Osteoblast (primary cell): ENCODE measurements around the gene GDI1. TPM values are rescaled to one million over a fixed set of nuclear protein-coding genes. Genes with fewer than 3 reads are reported as not detected.

Experiments
- DNase-seq: peaks from one replicate; pipeline ENCODE4 v3.0.0; 2011; ENCODE audit warnings: low spot score, mixed read lengths; ENCODE audit not compliant: insufficient read length; ENCODE audit errors: missing footprints
- H2AFZ ChIP-seq: 2 replicates; pipeline ENCODE4 v1.6.0; 2011; ENCODE audit warnings: mild to moderate bottlenecking, low read length
- H3K27ac ChIP-seq: 2 replicates; pipeline ENCODE4 v1.5.1; 2011; ENCODE audit warnings: mild to moderate bottlenecking, low read depth, low read length, moderate library complexity
- H3K27me3 ChIP-seq: 2 replicates; pipeline ENCODE4 v1.6.0; 2012; ENCODE audit warnings: mild to moderate bottlenecking, control low read depth, inconsistent platforms, low read length, moderate library complexity; ENCODE audit not compliant: insufficient read depth
- H3K36me3 ChIP-seq: 2 replicates; pipeline ENCODE4 v1.5.1; 2011; ENCODE audit warnings: mild to moderate bottlenecking, low read length, control low read depth, moderate library complexity; ENCODE audit not compliant: insufficient read depth
- H3K4me1 ChIP-seq: 2 replicates; pipeline ENCODE4 v1.5.1; 2011; ENCODE audit warnings: mild to moderate bottlenecking, low read length, control low read depth, moderate library complexity; ENCODE audit not compliant: insufficient read depth
- H3K4me2 ChIP-seq: 2 replicates; pipeline ENCODE4 v1.6.0; 2011; ENCODE audit warnings: mild to moderate bottlenecking, low read length; ENCODE audit not compliant: insufficient read depth
- H3K4me3 ChIP-seq: fragments of 200-600 bp; sonication (generic); 3 replicates; pipeline ENCODE4 v1.5.1; 2012; ENCODE audit warnings: mild to moderate bottlenecking, low read length, inconsistent platforms; ENCODE audit not compliant: insufficient read depth
- H3K79me2 ChIP-seq: 2 replicates; pipeline ENCODE4 v1.6.0; 2012; ENCODE audit warnings: mild to moderate bottlenecking, low read length, control low read depth, inconsistent platforms; ENCODE audit not compliant: insufficient read depth
- H3K9me3 ChIP-seq: 2 replicates; pipeline ENCODE4 v1.5.1; 2011; ENCODE audit warnings: low read depth, low read length, control low read depth
- H4K20me1 ChIP-seq: 2 replicates; pipeline ENCODE4 v1.6.0; 2012; ENCODE audit warnings: mild to moderate bottlenecking, low read length, control low read depth; ENCODE audit not compliant: insufficient read depth
- CTCF ChIP-seq: IDR thresholded peaks from 2 replicates; pipeline ENCODE4 v1.5.1; 2011; ENCODE audit warnings: mild to moderate bottlenecking, low read depth, low read length, moderate library complexity; ENCODE audit errors: extremely low read depth
- total RNA-seq: library from RNA; depleted of rRNA; stranded (reverse); fragments of >200 nt; gene quantifications from 2 replicates; pipeline ENCODE4 v1.2.3, GENCODE V29; 2012

The GDI1 gene
- total RNA-seq, 1 donor = 74.6 TPM

GRCh38 chrX:154432210-154432609 lies 4.7 kb upstream of the GDI1 start:
- no peak overlapping the region for H2AFZ ChIP-seq
- DNase-seq = no peak
- H3K27ac ChIP-seq = no peak overlapping the region
- peaks cover 7% of the 10 kb centered on the region for H3K4me1 ChIP-seq
- H3K79me2 ChIP-seq = peaks cover 31% of the 10 kb centered on the region
- no peaks in the 10 kb centered on the region for H3K9me3 ChIP-seq
- no peaks in the 10 kb centered on the region for H3K27me3 ChIP-seq
- peaks cover 10% of the 10 kb centered on the region for H4K20me1 ChIP-seq
- TF ChIP-seq CTCF = no peak
- peaks cover 14% of the 10 kb centered on the region for H3K36me3 ChIP-seq
- no peak overlapping the region for H3K4me2 ChIP-seq
- no peak overlapping the region for H3K4me3 ChIP-seq

GRCh38 chrX:154433605-154434004 lies 3.3 kb upstream of the GDI1 start:
- Histone ChIP-seq H3K27ac (no peak overlapping the region), H3K4me2 (no peak overlapping the region), H4K20me1 (peaks cover 20% of the 10 kb centered on the region), H2AFZ (no peak overlapping the region), H3K4me1 (peaks cover 12% of the 10 kb centered on the region), H3K4me3 (no peak overlapping the region), H3K36me3 (peaks cover 14% of the 10 kb centered on the region), H3K27me3 (no peaks in the 10 kb centered on the region), H3K9me3 (no peaks in the 10 kb centered on the region), H3K79me2 (peaks cover 43% of the 10 kb centered on the region)
- TF ChIP-seq CTCF = no peak
- DNase-seq = peak; percentile 80

- H3K4me2 ChIP-seq = no peak overlapping the region
These were observed 2.4 kb upstream of the GDI1 start for GRCh38 chrX:154434394-154435168.

More at GRCh38 chrX:154434394-154435168, 2.4 kb upstream of the GDI1 start:
- Histone ChIP-seq H4K20me1 (peaks cover 28% of the 10 kb centered on the region), H3K27me3 (no peaks in the 10 kb centered on the region), H3K27ac (no peak overlapping the region), H3K4me3 (no peak overlapping the region), H3K79me2 (peaks cover 42% of the 10 kb centered on the region), H2AFZ (no peak overlapping the region), H3K36me3 (peaks cover 14% of the 10 kb centered on the region), H3K4me1 (peaks cover 11% of the 10 kb centered on the region), H3K9me3 (no peaks in the 10 kb centered on the region)
- no peak for TF ChIP-seq CTCF
- DNase-seq = peak; percentile 87
